Astrocyte (in vitro differentiated cells and primary cell): Measurements from ENCODE around the gene RAVER1. TPM values are rescaled to one million over a fixed set of nuclear protein-coding genes. Genes with fewer than 3 reads are reported as not detected.

Experiments
- DNase-seq: peaks from one replicate; pipeline ENCODE4 v3.0.0-alpha.2; 2010; ENCODE audit warnings: low read depth
- FAIRE-seq: peaks from 2 replicates; lab custom pipeline; 2011; peaks lifted over from hg19 to GRCh38; lab: Jason Lieb, UNC
- H2AFZ ChIP-seq: 2 replicates; pipeline ENCODE4 v1.6.0; 2012; ENCODE audit warnings: low read depth, low read length, inconsistent platforms
- H3K27ac ChIP-seq: 2 replicates; pipeline ENCODE4 v1.5.1; 2011; ENCODE audit warnings: low read depth, low read length, inconsistent platforms
- H3K27me3 ChIP-seq: 2 replicates; pipeline ENCODE4 v1.6.0; 2011; ENCODE audit warnings: low read length, inconsistent platforms; ENCODE audit not compliant: insufficient read depth
- H3K36me3 ChIP-seq: 2 replicates; pipeline ENCODE4 v1.5.1; 2011; ENCODE audit warnings: low read length, inconsistent platforms; ENCODE audit not compliant: insufficient read depth
- H3K4me1 ChIP-seq: 2 replicates; pipeline ENCODE4 v1.5.1; 2011; ENCODE audit warnings: low read length, inconsistent platforms; ENCODE audit not compliant: insufficient read depth
- H3K4me2 ChIP-seq: 2 replicates; pipeline ENCODE4 v1.6.0; 2012; ENCODE audit warnings: low read length, inconsistent platforms
- H3K4me3 ChIP-seq: 2 replicates; pipeline ENCODE4 v1.5.1; 2011; ENCODE audit warnings: low read depth, mild to moderate bottlenecking, low read length, inconsistent platforms; ENCODE audit not compliant: insufficient read depth
- H3K79me2 ChIP-seq: 2 replicates; pipeline ENCODE4 v1.6.0; 2012; ENCODE audit warnings: mild to moderate bottlenecking, low read length, inconsistent platforms; ENCODE audit not compliant: insufficient read depth
- H3K9ac ChIP-seq: 2 replicates; pipeline ENCODE4 v1.6.0; 2012; ENCODE audit warnings: mild to moderate bottlenecking, low read length, inconsistent platforms
- H3K9me3 ChIP-seq: 2 replicates; pipeline ENCODE4 v1.5.1; 2012; ENCODE audit warnings: low read depth, mild to moderate bottlenecking, low read length, inconsistent platforms; ENCODE audit not compliant: insufficient read depth
- H4K20me1 ChIP-seq: 2 replicates; pipeline ENCODE4 v1.6.0; 2012; ENCODE audit warnings: low read length, inconsistent platforms; ENCODE audit not compliant: insufficient read depth
- H3K27ac Mint-ChIP-seq: one replicate; pipeline ENCODE4 v1.8.0; 2021; ENCODE audit warnings: mild to moderate bottlenecking, mixed read lengths; ENCODE audit not compliant: unreplicated experiment
- H3K27me3 Mint-ChIP-seq: one replicate; pipeline ENCODE4 v1.8.0; 2021; ENCODE audit warnings: low read depth, mixed read lengths; ENCODE audit not compliant: unreplicated experiment
- H3K36me3 Mint-ChIP-seq: one replicate; pipeline ENCODE4 v1.8.0; 2021; ENCODE audit warnings: low read depth, mixed read lengths; ENCODE audit not compliant: unreplicated experiment
- H3K4me1 Mint-ChIP-seq: one replicate; pipeline ENCODE4 v1.8.0; 2021; ENCODE audit warnings: low read depth, mixed read lengths; ENCODE audit not compliant: unreplicated experiment
- H3K4me3 Mint-ChIP-seq: one replicate; pipeline ENCODE4 v1.8.0; 2021; ENCODE audit warnings: mild to moderate bottlenecking, moderate library complexity, mixed read lengths; ENCODE audit not compliant: unreplicated experiment
- H3K9me3 Mint-ChIP-seq: one replicate; pipeline ENCODE4 v1.8.0; 2021; ENCODE audit warnings: mild to moderate bottlenecking, mixed read lengths; ENCODE audit not compliant: unreplicated experiment
- CTCF ChIP-seq: IDR thresholded peaks from 2 replicates; pipeline ENCODE4 v1.5.1; 2011; ENCODE audit warnings: low read depth, mild to moderate bottlenecking, inconsistent platforms, low read length, moderate library complexity; ENCODE audit not compliant: insufficient read depth
- EZH2 ChIP-seq: IDR thresholded peaks from 2 replicates; pipeline ENCODE4 v1.6.1; 2012; ENCODE audit warnings: mild to moderate bottlenecking, low read length, inconsistent platforms; ENCODE audit not compliant: insufficient read depth
- total RNA-seq: library from RNA; stranded (reverse); gene quantifications from 2 replicates; pipeline ENCODE4 v1.2.1, GENCODE V29; 2021

RAVER1 gene
- total RNA-seq, 1 donor from 2014 or later: 29.6 TPM

GRCh38 chr19:10335352-10335985 is 2.1 kb upstream of the RAVER1 start:
- Histone ChIP-seq H3K79me2 (peaks cover 23% of the 10 kb centered on the region), H3K9ac (no peak overlapping the region), H3K4me2 (peak overlapping the region; percentile 99), H2AFZ (peak overlapping the region; percentile 91), H3K27me3 (no peaks in the 10 kb centered on the region), H3K9me3 (no peaks in the 10 kb centered on the region), H3K27ac (peak overlapping the region; percentile 12), H3K36me3 (no peaks in the 10 kb centered on the region), H3K4me3 (no peak overlapping the region), H4K20me1 (peaks cover 19% of the 10 kb centered on the region), H3K4me1 (peaks cover 14% of the 10 kb centered on the region)
- H3K36me3 Mint-ChIP-seq: peaks cover 3% of the 10 kb centered on the region
- FAIRE-seq (no peak), DNase-seq (no peak)
- TF ChIP-seq CTCF (no peak), EZH2 (no peak)
- no peaks in the 10 kb centered on the region for H3K9me3 Mint-ChIP-seq
- no peak overlapping the region for H3K27ac Mint-ChIP-seq
- H3K27me3 Mint-ChIP-seq: peaks cover 11% of the 10 kb centered on the region
- H3K4me1 Mint-ChIP-seq: peaks cover 2% of the 10 kb centered on the region
- H3K4me3 Mint-ChIP-seq: no peak overlapping the region

- Histone ChIP-seq H3K4me1 (peaks cover 14% of the 10 kb centered on the region), H3K4me2 (peak overlapping the region; percentile 99), H3K9ac (peak overlapping the region; percentile 96), H3K27me3 (no peaks in the 10 kb centered on the region), H3K36me3 (peaks cover 5% of the 10 kb centered on the region), H4K20me1 (peaks cover 24% of the 10 kb centered on the region), H3K9me3 (no peaks in the 10 kb centered on the region), H3K79me2 (peaks cover 30% of the 10 kb centered on the region), H2AFZ (peak overlapping the region; percentile 91), H3K27ac (peak overlapping the region; percentile 21), H3K4me3 (peak overlapping the region; percentile 85)
- no peaks in the 10 kb centered on the region for H3K9me3 Mint-ChIP-seq
- peaks cover 9% of the 10 kb centered on the region for H3K27me3 Mint-ChIP-seq
- peaks cover 2% of the 10 kb centered on the region for H3K4me1 Mint-ChIP-seq
- DNase-seq: peak; percentile 87
- no peak overlapping the region for H3K27ac Mint-ChIP-seq
- peaks cover 6% of the 10 kb centered on the region for H3K36me3 Mint-ChIP-seq
- TF ChIP-seq EZH2: no peak
- TF ChIP-seq CTCF: no peak
- no peak for FAIRE-seq
- H3K4me3 Mint-ChIP-seq: peak overlapping the region; percentile 96
These were observed 1.4 kb upstream of the RAVER1 start for GRCh38 chr19:10334588-10335351.
